ENCODE data around the gene MORC3.
"Not testable (repeated sequence)": the region's sequence is repeated elsewhere in the genome, so short reads cannot be mapped to it uniquely, and the experiment has no call there.

Gene MORC3

DNA sequence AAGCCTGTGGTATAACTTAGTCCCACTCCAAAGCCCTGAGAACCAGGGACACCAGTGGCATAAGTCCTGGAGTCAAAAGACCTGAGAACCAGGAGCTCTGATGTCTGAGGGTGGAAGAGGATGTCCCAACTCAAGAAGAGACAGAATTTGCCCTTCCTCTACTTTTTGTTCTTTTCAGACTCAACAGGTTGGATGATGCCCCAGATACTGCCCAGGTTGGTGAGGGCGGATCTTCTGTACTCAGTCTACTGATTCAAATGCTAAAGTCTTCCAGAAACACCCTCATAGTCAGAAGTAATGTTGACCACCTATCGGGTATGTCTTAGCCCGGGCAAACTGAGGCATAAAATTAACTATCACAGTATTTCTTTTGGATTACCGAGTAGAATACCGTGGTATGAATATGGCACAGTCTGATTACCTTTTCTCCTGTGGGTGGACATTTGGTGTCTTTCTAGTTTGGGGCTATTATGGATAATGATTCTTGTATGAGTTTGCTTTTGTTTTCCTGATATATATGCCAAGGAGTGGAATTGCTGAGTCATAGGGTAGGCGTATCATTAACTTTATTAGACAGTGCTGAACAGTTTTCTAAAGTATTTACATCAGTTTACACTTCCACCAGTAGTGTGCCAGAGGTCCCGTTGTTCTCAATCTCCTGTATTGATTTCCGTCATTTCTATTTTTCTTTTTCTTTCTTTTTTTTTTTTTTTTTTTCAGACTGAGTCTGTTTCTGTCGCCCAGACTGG is 62.0 kb downstream of the MORC3 start:
- no peak for DNase-seq (ENCODE audit: extremely low read depth in 1 of 2, low read depth in 1 of 2)

DNA sequence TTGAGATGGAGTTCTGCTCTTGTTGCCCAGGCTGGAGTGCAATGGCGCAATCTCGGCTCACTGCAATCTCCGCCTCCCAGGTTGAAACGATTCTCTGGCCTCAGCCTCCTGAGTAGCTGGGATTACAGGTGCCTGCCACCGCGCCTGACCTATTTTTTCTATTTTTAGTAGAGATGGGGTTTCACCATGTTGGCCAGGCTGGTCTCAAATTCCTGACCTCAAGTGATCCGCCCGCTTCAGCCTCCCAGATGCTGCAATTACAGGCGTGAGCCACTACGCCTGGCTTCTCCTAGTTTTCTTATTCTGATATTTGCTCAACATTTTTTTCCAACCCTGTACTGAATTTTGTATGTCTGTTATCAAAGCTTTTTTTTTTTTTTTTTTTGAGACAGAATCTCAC is 62.7 kb downstream of the MORC3 start:
- not testable (repeated sequence) for DNase-seq (ENCODE audit: extremely low read depth in 1 of 2, low read depth in 1 of 2)

DNA sequence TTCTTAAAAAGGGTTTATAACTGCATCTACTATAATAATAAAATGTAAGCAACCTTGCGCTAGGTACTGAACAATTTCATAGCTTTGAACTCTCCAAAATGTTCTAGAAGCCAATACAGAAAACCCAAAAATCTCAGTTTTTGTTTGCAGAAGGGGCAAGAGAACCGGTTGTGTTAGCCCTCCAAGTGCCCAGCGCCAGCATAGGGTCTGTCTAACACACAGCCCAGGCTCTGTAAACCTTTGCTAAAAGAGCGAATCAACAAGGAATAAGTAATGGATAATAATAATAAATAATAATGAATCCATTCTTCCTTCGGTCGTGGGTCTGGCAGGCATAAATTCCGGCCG is 64.9 kb downstream of the MORC3 start:
- no peak for DNase-seq (ENCODE audit: extremely low read depth in 1 of 2, low read depth in 1 of 2)

DNA sequence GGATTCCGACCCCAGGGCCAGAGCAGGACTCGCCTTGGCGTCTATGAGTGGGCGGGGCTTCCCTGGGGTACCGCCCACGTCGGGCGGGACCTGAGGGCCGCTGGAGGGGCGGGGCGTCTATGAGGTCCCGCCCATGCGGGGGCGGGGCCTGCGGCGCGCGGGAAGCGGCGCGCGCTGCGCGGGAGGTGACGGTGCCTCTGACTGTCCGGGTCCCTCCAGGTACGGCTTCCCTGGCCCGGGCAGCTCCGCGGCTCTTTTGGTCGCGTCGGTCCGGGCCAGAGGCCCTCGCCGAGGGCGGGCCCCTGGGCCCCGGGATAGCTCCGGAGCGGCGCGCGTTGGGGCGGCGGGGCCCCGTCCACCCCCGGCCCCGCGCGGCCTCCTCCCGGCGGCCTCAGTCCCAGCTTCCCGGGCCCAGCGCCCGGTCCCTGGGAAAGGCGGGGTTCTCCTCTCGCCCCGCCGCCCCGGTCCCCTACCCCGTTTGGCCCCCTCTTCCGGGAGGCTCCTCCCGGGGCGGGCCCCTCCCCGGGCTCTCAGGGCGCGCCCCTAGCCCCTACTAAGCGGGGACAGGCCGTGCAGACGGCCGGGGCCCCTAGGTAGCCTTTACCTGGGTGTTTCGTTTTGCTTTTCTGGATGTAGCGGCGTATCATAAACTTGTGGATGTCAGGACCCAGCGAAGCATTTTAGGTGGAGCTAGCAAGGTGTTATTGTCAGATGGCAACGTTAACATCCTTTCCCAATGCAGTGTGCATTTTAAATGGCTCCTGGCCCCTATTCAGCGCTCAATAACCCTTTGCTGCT is 65.4 kb downstream of the MORC3 start, which contains the start of gene CHAF1B:
Gene CHAF1B (plus strand): TSS at position 160 of the 798 bp plus-strand sequence. CDS start 745 bp downstream, outside the sequence.
- peak; percentile 27 to 72 for DNase-seq (ENCODE audit: extremely low read depth in 1 of 2, low read depth in 1 of 2)

DNA sequence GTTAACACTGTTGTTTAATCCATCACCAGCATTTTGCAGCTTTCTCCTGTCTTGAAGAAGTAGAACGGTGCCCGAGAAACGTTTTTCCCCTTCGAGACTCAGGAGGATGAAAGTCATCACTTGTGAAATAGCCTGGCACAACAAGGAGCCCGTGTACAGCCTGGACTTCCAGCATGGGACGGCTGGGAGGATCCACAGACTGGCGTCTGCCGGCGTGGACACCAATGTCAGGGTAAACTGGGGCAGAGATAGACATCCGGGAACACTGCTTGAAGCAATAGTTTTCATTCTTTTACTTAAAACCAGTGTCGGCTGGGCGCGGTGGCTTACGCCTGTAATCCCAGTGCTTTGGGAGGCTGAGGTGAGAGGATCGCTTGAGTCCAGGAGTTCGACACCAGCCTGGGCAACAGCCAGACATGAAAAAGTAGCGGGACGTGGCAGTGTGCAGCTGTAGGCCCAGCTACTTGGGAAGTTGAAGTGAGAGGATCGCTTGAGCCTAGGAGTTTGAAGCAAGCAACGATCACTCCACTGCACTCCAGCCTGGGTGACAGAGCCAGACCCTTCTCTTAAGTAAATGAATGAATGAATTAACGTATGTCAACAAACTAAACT is 66.1 kb downstream of the MORC3 start:
- DNase-seq (ENCODE audit: extremely low read depth in 1 of 2, low read depth in 1 of 2) = no peak

DNA sequence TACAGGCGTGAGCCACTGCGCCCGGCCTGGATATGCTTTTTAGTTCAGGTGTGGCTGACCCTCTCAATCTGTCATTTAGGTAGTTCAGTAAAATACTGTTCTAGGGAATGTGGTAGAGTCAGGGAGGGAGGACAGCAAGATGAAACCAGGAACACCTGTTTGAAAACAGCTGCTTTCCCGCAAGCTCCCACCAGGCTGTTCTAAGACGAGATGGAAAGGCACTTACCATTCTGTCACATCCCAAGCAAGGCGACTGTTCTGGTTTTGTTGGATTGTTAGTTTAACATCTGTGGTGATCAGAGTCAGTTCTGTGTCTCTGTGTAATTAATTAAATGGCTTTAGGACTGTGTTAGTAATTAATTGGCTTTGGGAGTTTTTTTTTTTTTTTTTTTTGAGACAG is 68.1 kb downstream of the MORC3 start:
- no peak for DNase-seq (ENCODE audit: extremely low read depth in 1 of 2, low read depth in 1 of 2)

DNA sequence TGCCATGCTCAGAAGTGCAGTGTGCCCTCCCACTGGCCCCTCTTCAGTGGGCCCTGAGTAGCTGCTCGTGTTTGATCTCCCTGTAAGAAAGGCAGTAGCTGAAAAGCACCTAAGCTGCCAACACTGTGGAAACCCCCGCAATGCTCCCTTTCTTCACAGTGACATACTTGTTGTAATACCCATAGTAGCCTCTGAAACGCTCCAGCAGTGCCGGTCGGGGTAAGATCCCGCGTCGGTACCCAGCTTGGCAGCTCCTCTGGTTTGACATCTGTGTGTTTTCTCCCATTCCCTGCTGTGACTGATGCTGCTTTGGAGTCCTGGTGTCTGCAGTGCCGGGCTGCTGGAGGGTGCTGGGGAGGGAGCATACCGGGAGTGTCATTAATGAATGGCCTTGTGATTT is 68.8 kb downstream of the MORC3 start:
- DNase-seq (ENCODE audit: extremely low read depth in 1 of 2, low read depth in 1 of 2) = no peak

DNA sequence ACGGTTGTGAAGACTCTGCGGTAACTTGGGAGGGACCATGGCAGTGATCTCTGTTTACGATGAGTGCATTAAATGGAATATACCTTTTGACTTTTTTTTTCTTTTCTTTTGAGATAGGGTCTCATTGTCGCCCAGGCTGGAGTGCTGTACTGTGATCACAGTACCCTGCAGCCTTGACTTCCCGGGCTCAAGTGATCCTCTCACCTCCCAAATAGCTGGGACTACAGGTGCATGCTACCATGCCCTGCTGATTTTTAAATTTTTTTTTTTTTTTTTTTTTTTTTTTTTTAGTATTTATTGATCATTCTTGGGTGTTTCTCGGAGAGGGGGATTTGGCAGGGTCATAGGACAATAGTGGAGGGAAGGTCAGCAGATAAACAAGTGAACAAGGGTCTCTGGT is 71.7 kb downstream of the MORC3 start:
- DNase-seq (ENCODE audit: extremely low read depth in 1 of 2, low read depth in 1 of 2) = not testable (repeated sequence)

DNA sequence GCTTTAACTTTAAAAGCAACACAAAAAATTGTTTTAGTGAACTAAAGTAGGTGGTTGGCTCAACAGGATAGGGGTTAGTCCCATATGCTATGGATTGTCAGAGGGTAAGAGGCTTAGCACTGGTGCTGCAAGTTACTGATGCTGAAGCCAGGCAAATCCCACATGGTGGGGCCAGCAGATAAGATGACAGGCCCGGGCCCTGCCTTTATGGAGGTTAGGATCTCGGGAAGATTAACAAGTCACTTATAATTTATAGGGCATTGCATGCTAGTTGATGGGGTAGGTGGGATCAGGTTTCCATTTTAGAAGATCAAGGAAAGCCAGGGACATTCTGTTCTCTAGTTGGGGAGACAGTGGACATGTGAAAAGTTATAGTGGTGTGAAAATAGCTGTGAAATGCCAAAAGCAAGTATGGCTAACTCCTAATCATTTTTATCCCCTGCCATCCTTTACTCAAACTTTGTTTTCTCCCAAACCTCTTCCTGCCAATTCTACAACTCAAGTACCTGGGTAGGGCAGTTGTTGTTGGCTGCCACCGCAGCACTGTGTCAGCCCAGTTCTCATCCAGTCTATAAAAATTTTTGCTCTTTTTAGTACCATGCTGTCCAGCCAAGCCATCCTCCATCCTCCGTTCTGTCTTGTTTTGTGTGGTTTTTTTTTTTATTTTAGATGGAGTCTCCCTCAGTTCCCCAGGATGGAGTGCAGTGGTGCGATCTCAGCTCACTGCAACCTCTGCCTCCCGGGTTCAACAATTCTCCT is 75.5 kb downstream of the MORC3 start:
- no peak for DNase-seq (ENCODE audit: extremely low read depth in 1 of 2, low read depth in 1 of 2)

DNA sequence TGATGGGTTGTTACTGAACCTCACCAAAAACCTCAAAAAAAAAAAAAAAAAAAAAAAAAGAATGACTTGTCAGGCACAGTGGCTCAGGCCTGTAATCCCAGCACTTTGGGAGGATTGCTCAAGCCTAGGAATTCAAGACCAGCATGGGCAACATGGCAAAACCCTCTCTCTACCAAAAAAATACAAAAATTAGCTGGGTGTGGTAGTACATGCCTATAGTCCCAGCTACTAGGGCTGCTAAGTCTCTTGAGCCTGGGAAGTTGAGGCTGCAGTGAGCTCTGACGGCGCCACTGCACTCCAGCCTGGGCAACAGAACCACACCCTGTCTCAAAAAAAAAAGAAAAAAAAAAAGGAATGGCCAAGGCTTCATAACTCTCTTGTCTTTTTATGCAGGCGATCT is 76.3 kb downstream of the MORC3 start:
- DNase-seq (ENCODE audit: extremely low read depth in 1 of 2, low read depth in 1 of 2) = no peak

DNA sequence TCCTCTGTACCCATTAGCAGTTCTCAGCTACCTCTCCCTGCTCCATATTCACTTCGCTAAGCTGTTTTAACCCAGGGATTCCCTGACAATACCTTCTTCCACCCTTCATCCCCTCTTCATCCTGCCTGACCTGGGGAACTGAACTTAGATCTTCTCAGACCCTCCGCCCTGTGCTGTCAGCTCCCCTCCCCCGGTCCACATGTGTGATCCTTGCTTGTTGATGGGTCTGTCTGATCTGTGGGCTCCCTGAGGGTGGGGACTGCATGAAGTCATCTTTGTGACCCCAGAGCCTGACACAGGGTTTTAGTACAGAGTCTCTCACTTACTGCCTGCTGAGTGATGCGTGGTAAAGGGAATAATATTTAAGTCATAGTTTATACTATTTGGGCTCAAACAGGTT is 77.0 kb downstream of the MORC3 start:
- DNase-seq (ENCODE audit: extremely low read depth in 1 of 2, low read depth in 1 of 2) = no peak

DNA sequence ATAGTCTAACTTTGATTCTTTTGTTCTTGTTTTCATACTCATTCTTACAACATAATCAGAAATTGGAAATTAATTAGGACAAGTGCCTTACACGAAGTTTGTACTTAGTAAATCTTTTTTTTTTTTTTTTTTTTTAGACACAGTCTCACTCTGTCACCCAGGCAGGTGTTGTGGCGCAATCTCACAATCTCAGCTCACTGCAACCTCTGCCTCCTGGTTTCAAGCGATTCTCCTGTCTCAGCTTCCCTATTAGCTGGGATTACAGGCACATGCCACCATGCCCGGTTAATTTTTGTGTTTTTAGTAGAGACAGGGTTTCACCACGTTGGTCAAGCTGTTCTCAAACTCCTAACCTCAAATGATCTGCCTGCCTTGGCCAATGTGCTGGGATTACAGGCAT is 77.6 kb downstream of the MORC3 start:
- no peak for DNase-seq (ENCODE audit: extremely low read depth in 1 of 2, low read depth in 1 of 2)

DNA sequence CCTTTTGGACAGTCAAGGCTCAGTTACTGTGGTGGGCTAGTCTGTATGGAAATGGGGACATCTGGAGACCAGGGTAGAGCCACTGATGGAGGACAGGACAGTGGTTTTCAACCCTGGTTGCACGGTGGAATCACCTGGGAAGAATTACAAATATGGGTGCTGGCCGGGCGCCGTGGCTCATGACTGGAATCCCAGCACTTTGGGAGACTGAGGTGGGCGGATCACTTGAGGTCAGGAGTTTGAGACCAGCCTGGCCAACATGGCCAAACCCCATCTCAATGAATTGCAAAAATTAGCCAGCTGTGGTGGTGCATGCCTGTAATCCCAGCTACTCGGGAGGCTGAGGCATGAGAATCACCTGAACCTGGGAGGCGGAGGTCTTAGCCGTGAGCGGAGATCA is 79.7 kb downstream of the MORC3 start:
- not testable (repeated sequence) for DNase-seq (ENCODE audit: extremely low read depth in 1 of 2, low read depth in 1 of 2)

DNA sequence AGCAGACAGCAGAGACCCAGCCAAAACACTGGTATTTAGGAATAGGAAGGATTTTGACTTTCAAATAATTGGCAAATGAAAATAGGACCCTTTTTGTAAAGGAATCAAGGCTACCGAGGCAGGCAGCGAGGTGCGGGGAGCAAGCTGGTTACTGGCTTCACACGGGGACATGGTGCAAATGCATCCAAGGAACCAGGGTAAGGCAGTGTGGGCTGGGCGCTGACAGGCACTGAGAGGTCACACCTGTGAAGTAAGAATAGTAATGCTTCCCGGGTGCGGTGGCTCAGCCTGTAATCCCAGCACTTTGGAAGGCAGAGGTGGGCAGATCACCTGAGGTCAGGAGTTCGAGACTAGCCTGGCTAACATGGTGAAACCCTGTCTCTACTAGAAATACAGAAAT is 80.7 kb downstream of the MORC3 start:
- no peak for DNase-seq (ENCODE audit: extremely low read depth in 1 of 2, low read depth in 1 of 2)

DNA sequence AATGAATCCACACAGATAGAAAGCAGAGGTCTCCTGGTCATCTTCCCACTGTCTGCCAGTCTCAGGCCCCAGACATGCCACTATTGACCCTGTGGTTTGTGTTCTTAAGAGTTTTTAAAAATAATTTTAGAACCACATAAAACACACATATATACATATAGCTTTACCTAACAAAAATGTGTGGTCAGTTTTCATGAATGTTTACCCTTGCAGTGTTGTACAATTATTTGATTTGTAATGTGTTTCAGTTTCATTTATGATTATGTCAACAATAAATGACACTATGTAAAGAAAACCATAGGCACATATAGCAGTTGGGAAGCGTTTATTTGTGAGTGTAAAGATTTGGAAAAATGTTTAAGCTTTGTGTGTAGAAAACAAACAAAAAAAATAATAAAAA is 82.3 kb downstream of the MORC3 start:
- DNase-seq (ENCODE audit: extremely low read depth in 1 of 2, low read depth in 1 of 2) = no peak

DNA sequence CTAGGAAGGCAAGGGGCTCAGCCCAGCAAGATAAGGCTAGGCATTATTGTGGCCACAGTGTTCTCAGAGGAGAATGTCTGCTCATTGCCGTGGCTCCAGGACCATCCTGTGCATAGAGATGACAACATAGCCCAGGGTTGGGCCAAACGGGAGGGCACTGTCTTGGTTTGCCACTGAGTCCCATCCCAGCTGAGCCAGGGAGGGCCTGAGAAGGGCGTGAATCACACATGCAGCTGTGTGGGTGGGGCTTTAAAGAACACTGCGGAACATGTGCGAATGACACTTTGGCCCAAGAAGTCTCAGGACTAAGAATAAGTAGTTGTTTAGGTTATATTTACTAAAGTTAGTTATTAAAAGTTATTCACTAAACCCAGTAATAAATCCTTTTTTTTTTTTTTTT is 83.7 kb downstream of the MORC3 start:
- DNase-seq (ENCODE audit: extremely low read depth in 1 of 2, low read depth in 1 of 2) = no peak

DNA sequence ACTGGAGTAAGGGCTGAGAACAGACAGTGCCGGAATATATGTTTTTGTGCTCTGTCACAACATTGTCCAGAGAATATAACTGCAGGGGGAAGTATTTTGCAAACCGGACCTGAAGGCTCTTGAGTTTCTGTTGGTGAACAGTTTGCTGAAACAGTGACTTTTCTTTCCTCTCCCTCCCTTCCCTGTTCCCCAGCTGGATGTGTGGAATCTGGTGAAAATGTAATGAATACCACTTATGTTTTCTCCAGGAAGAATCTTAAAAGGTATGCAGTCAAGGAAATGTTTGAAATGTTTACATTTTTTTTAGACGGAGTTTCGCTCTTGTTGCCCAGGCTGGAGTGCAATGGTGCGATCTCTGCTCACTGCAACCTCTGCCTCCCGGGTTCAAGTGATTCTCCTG is 88.6 kb downstream of the MORC3 start:
- no peak for DNase-seq (ENCODE audit: extremely low read depth in 1 of 2, low read depth in 1 of 2)

DNA sequence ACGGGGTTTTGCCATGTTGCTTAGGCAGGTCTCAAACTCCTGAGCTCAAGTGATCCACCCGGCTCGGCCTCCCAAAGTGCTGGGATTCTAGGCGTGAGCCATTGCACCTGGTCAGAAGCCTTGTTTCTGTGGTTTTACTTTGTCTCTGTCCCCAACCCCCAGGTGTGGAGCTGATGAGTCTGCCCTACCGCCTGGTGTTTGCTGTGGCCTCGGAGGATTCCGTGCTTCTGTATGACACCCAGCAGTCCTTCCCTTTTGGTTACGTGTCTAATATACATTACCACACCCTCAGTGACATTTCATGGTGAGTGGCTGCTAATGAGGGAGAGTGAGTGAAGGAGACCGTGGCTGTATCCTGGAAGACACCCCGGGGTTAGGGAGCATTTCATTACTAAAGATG is 91.3 kb downstream of the MORC3 start:
- no peak for DNase-seq (ENCODE audit: extremely low read depth in 1 of 2, low read depth in 1 of 2)

DNA sequence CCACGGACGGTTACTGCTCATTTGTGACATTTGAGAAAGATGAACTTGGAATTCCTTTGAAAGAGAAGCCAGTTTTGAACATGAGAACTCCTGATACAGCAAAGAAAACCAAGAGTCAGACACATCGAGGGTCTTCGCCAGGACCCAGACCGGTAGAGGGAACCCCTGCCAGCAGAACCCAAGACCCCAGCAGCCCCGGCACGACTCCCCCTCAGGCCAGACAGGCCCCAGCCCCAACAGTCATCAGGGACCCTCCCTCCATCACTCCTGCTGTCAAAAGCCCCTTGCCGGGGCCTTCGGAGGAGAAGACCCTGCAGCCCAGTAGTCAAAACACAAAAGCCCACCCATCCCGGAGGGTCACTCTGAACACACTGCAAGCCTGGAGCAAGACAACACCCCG is 92.9 kb downstream of the MORC3 start:
- no peak for DNase-seq (ENCODE audit: extremely low read depth in 1 of 2, low read depth in 1 of 2)

DNA sequence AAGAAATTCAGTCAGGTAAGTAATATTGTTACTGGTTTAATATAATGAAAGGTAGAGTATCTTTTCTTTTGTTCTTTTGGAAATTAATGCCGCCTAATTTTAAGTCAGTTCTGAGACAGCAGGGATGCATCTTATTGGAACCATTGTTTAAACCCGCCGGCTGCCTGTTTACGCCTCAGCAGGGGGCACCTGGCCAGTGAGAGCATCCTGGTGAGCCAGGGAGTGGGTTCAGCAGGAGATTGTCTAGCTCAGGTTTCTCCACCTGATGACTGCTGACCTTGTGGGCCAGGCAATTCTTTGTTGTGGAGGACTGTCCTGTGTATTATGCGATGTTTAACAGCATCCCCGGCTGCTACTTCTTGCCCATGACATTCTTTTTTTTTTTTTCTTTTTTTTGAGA is 95.4 kb downstream of the MORC3 start:
- DNase-seq (ENCODE audit: extremely low read depth in 1 of 2, low read depth in 1 of 2) = no peak

DNA sequence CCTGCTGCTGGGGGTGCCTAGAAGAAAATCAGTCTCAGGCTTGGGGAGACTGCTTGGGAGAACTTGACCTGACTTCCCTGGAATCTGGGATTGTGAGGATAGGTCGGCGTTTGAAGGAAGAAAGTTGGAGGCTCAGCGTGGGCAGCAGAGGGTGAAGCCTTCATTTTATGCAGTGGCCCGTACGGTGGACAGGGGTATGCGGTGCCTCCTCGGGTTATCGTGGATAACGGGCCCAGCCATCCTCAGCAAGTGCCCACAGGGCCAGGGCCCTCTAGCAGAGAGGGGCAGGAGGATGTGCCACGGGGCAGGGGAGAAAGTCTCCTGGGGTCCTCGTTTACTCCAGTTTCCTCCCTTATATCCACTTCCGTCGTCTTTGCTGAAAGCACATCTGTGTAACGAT is 99.2 kb downstream of the MORC3 start:
- no peak for DNase-seq (ENCODE audit: extremely low read depth in 1 of 2, low read depth in 1 of 2)

Measured in activated CD8-positive, alpha-beta memory T cell treated with anti-CD3 and anti-CD28 coated beads for 1 hour (primary cell).